ENCODE measurements around the gene KAT5.
"Not testable (repeated sequence)": the region's sequence is repeated elsewhere in the genome, so short reads cannot be mapped to it uniquely, and the experiment has no call there.

The KAT5 gene

GRCh38 chr11:65762169-65762568, 50.1 kb downstream of the KAT5 start:
- not testable (repeated sequence) for DNase-seq

DNA sequence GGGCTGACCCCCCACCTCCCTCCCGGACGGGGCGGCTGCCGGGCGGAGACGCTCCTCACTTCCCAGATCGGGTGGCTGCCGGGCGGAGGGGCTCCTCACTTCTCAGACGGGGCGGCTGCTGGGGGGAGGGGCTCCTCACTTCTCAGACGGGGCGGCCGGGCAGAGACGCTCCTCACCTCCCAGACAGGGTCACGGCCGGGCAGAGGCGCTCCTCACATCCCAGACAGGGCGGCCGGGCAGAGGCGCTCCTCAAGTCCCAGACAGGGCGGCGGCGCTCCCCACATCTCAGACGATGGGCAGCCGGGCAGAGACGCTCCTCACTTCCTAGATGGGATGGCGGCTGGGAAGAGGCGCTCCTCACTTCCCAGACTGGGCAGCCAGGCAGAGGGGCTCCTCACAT, 50.8 kb downstream of the KAT5 start:
- not testable (repeated sequence) for DNase-seq

DNA sequence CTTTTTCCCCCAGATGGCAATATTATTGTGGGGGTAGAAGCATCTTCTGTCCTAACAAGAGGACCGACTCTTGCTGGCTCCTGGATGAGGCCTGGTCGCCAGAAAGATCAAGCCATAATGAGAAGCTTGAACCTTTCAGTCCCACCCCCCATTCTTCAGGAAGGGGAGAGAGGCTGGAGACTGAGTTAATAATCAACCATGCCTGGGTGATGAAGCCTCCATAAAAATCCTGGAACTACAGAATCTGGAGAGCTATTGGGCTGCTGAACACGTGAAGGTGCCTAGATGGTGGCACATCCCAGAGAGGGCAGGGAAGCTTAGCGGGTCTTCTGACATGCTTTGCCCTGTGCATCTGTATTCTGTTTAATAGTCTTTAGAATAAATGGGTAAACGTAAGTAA, 52.4 kb downstream of the KAT5 start:
- no peak for DNase-seq

- no peak for DNase-seq
Observed at GRCh38 chr11:65766535-65766934, 54.5 kb downstream of the KAT5 start.

GRCh38 chr11:65767406-65767805, 55.4 kb downstream of the KAT5 start:
- no peak for DNase-seq

- not testable (repeated sequence) for DNase-seq
Observed at GRCh38 chr11:65767806-65768205, 55.8 kb downstream of the KAT5 start.

Data from KG1 (cell line).